HG03442 (cell line): ENCODE data around the gene SLC8A1.
A peak's percentile ranks its signal among the peaks of the same experiment; 100 is the strongest.

Experiments
- ATAC-seq: cut with Tn5 transposase; IDR thresholded peaks from one replicate; pipeline ENCODE4 v1.9.1; 2021; ENCODE audit warnings: mild to moderate bottlenecking, moderate library complexity; ENCODE audit not compliant: unreplicated experiment

Gene SLC8A1

GRCh38 chr2:40120957-40121356, 330.9 kb downstream of the SLC8A1 start:
- ATAC-seq, result no peak

GRCh38 chr2:40120026-40120425, 331.9 kb downstream of the SLC8A1 start:
- ATAC-seq, result no peak

GRCh38 chr2:40118622-40119021, 333.3 kb downstream of the SLC8A1 start:
- no peak for ATAC-seq

GRCh38 chr2:40115894-40116293, 336.0 kb downstream of the SLC8A1 start:
- no peak for ATAC-seq

GRCh38 chr2:40115348-40115747, 336.5 kb downstream of the SLC8A1 start:
- no peak for ATAC-seq

- ATAC-seq, result no peak
These were observed 337.9 kb downstream of the SLC8A1 start for GRCh38 chr2:40113997-40114396.

GRCh38 chr2:40113272-40113968, 338.5 kb downstream of the SLC8A1 start:
- ATAC-seq, result no peak

- ATAC-seq, result no peak
These were observed 342.5 kb downstream of the SLC8A1 start for GRCh38 chr2:40109381-40109780.

GRCh38 chr2:40108851-40109250, 343.0 kb downstream of the SLC8A1 start:
- ATAC-seq, result no peak

- ATAC-seq, result no peak
These were observed 345.8 kb downstream of the SLC8A1 start for GRCh38 chr2:40106061-40106460.

- no peak for ATAC-seq
These were observed 346.3 kb downstream of the SLC8A1 start for GRCh38 chr2:40105593-40105992.

- no peak for ATAC-seq
These were observed 348.3 kb downstream of the SLC8A1 start for GRCh38 chr2:40103590-40103989.

- no peak for ATAC-seq
These were observed 348.7 kb downstream of the SLC8A1 start for GRCh38 chr2:40103163-40103562.

GRCh38 chr2:40102447-40102846, 349.4 kb downstream of the SLC8A1 start:
- ATAC-seq, result no peak

GRCh38 chr2:40101131-40101575, 350.7 kb downstream of the SLC8A1 start:
- peak; percentile 84 for ATAC-seq

GRCh38 chr2:40100676-40101075, 351.2 kb downstream of the SLC8A1 start:
- ATAC-seq, result no peak

GRCh38 chr2:40098786-40099470, 353.0 kb downstream of the SLC8A1 start:
- ATAC-seq, result no peak

GRCh38 chr2:40097691-40098385, 354.1 kb downstream of the SLC8A1 start:
- ATAC-seq, result no peak

- no peak for ATAC-seq
These were observed 355.5 kb downstream of the SLC8A1 start for GRCh38 chr2:40096360-40096759.

- ATAC-seq, result no peak
These were observed 356.9 kb downstream of the SLC8A1 start for GRCh38 chr2:40095000-40095399.

GRCh38 chr2:40094451-40094850, 357.4 kb downstream of the SLC8A1 start:
- ATAC-seq, result no peak
